DOHH2 (cell line): ENCODE data around the gene SEPTIN1.
"Not testable (repeated sequence)": the region's sequence is repeated elsewhere in the genome, so short reads cannot be mapped to it uniquely, and the experiment has no call there.

Experiments used
- H3F3A ChIP-seq: fragments of 200-600 bp; sonication (generic), shearing (Covaris generic); 2 replicates; pipeline ENCODE4 v1.6.0; 2016; ENCODE audit warnings: antibody characterized with exemption, mild to moderate bottlenecking; ENCODE audit not compliant: control insufficient read depth, insufficient read depth
- H3K27ac ChIP-seq: fragments of 200-600 bp; sonication (generic); 2 replicates; pipeline ENCODE4 v1.5.1; 2014; ENCODE audit warnings: low read depth, mild to moderate bottlenecking, low read length, moderate library complexity
- H3K27me3 ChIP-seq: fragments of 200-600 bp; sonication (generic); 2 replicates; pipeline ENCODE4 v1.6.1; 2014; ENCODE audit warnings: mild to moderate bottlenecking, low read length, mixed read lengths; ENCODE audit not compliant: control insufficient read depth
- H3K36me3 ChIP-seq: fragments of 200-600 bp; sonication (generic); 2 replicates; pipeline ENCODE4 v1.6.1; 2014; ENCODE audit warnings: mild to moderate bottlenecking, low read length, moderate library complexity, mixed read lengths; ENCODE audit not compliant: control insufficient read depth
- H3K4me1 ChIP-seq: fragments of 200-600 bp; sonication (generic); 2 replicates; pipeline ENCODE4 v1.6.1; 2014; ENCODE audit warnings: mild to moderate bottlenecking, low read length, mixed read lengths; ENCODE audit not compliant: control insufficient read depth
- H3K4me2 ChIP-seq: fragments of 200-600 bp; sonication (generic); 2 replicates; pipeline ENCODE4 v1.6.0; 2014; ENCODE audit warnings: mild to moderate bottlenecking, low read length, moderate library complexity
- H3K4me3 ChIP-seq: fragments of 200-600 bp; sonication (generic); 2 replicates; pipeline ENCODE4 v1.5.1; 2014; ENCODE audit warnings: mild to moderate bottlenecking, low read length, mixed read lengths
- H3K79me2 ChIP-seq: fragments of 200-600 bp; sonication (generic); 2 replicates; pipeline ENCODE4 v1.6.1; 2014; ENCODE audit warnings: mild to moderate bottlenecking, low read length, mixed read lengths; ENCODE audit not compliant: control insufficient read depth
- H3K9me2 ChIP-seq: fragments of 200-600 bp; sonication (generic); replicated peaks from 2 replicates; pipeline ENCODE4 v1.6.1; 2014; ENCODE audit warnings: mild to moderate bottlenecking, low read length, mixed read lengths; ENCODE audit not compliant: control insufficient read depth
- H3K9me3 ChIP-seq: fragments of 200-600 bp; sonication (generic); 2 replicates; pipeline ENCODE4 v1.6.1; 2014; ENCODE audit warnings: antibody characterized with exemption, low read length, mixed read lengths; ENCODE audit not compliant: control insufficient read depth, insufficient read depth
- H4K20me1 ChIP-seq: fragments of 200-600 bp; sonication (generic); 2 replicates; pipeline ENCODE4 v1.6.0; 2014; ENCODE audit warnings: low read depth, mild to moderate bottlenecking, antibody characterized with exemption, low read length, moderate library complexity; ENCODE audit not compliant: control insufficient read depth, insufficient read depth
- EZH2phosphoT487 ChIP-seq: fragments of 200-600 bp; sonication (generic); IDR thresholded peaks from 2 replicates; pipeline ENCODE4 v1.6.1; 2017; ENCODE audit warnings: borderline replicate concordance, mild to moderate bottlenecking, antibody characterized with exemption, low read length, moderate library complexity, mixed read lengths
- TF ChIP-seq, protein P1 (sequence below): fragments of 200-600 bp; sonication (generic); IDR thresholded peaks from one replicate; pipeline ENCODE4 v1.5.1; 2014; ENCODE audit warnings: antibody characterized with exemption, mild to moderate bottlenecking, low read depth, low read length; ENCODE audit not compliant: poor library complexity, severe bottlenecking

SEPTIN1 gene

DNA sequence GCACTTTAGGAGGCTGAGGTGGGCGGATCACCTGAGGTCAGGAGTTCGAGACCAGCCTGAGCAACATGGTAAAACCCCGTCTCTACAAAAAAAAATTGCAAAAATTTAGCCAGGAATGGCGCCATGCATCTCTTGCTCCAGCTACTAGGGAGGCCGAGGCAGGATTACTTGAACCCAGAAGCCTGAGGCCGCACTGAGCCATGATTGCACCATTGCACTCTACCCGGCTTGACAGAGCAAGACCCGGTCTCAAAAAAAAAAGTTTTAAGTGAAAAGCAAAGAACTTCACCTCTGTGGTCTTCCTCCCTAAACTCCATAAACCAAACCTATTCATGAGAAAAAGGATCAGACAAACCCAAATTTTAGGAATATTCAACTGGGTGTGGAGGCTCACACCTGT is 34.2 kb downstream of the SEPTIN1 start:
- H3K4me1 ChIP-seq = peaks cover 72% of the 10 kb centered on the region
- H3K9me3 ChIP-seq = no peaks in the 10 kb centered on the region
- no peaks in the 10 kb centered on the region for H4K20me1 ChIP-seq
- peaks cover 38% of the 10 kb centered on the region for H3F3A ChIP-seq
- peak overlapping the region; percentile 18 for H3K27ac ChIP-seq
- no peak overlapping the region for H3K4me3 ChIP-seq
- H3K27me3 ChIP-seq = no peaks in the 10 kb centered on the region
- peaks cover 46% of the 10 kb centered on the region for H3K36me3 ChIP-seq
- no peak overlapping the region for H3K4me2 ChIP-seq
- no peak for TF ChIP-seq EZH2phosphoT487
- TF ChIP-seq, protein P1, sequence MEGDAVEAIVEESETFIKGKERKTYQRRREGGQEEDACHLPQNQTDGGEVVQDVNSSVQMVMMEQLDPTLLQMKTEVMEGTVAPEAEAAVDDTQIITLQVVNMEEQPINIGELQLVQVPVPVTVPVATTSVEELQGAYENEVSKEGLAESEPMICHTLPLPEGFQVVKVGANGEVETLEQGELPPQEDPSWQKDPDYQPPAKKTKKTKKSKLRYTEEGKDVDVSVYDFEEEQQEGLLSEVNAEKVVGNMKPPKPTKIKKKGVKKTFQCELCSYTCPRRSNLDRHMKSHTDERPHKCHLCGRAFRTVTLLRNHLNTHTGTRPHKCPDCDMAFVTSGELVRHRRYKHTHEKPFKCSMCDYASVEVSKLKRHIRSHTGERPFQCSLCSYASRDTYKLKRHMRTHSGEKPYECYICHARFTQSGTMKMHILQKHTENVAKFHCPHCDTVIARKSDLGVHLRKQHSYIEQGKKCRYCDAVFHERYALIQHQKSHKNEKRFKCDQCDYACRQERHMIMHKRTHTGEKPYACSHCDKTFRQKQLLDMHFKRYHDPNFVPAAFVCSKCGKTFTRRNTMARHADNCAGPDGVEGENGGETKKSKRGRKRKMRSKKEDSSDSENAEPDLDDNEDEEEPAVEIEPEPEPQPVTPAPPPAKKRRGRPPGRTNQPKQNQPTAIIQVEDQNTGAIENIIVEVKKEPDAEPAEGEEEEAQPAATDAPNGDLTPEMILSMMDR = no peak
- H3K9me2 ChIP-seq = no peaks in the 10 kb centered on the region
- peaks cover 29% of the 10 kb centered on the region for H3K79me2 ChIP-seq

DNA sequence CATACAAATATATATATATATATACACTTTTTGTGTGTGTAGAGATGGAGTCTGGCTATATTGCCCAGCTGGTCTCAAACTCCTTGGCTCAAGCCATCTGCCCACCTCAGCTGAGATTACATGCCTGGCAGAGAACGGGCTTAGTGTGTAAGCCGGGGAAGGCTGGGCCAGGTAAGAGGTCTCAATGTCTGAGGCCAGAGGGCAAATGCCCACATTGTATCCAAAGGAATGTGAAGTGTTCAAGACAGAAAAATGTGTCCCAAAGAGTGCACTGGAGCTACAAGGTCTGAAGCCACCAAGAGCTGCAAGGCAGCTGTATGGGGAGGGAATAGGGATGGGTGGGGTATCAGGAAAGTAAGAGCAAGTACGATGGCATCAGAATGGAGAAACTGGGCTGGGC is 36.1 kb downstream of the SEPTIN1 start:
- Histone ChIP-seq H3K27ac (no peak overlapping the region), H3K27me3 (no peaks in the 10 kb centered on the region), H3K9me3 (no peaks in the 10 kb centered on the region), H3K9me2 (no peaks in the 10 kb centered on the region), H3K79me2 (peaks cover 24% of the 10 kb centered on the region), H4K20me1 (no peaks in the 10 kb centered on the region), H3K36me3 (peaks cover 27% of the 10 kb centered on the region), H3K4me2 (no peak overlapping the region), H3K4me1 (peaks cover 71% of the 10 kb centered on the region), H3F3A (peaks cover 33% of the 10 kb centered on the region), H3K4me3 (no peak overlapping the region)
- TF ChIP-seq, protein P1 = no peak
- no peak for TF ChIP-seq EZH2phosphoT487

DNA sequence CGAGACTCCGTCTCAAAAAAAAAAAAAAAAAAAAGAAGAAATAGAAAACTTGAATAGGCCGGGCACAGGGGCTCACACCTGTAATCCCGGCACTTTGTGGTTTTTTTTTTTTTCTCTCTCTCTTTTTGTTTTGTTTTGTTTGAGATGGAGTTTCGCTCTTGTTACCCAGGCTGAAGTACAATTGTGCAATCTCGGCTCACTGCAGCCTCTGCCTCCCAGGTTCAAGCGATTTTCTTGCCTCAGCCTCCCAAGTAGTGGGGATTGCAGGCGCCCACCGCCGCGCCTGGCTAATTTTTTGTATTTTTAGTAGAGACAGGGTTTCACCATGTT is 38.9 kb downstream of the SEPTIN1 start:
- H3K36me3 ChIP-seq = not testable (repeated sequence)
- H3K4me2 ChIP-seq = peak overlapping the region; percentile 80
- H3K4me1 ChIP-seq = peaks cover 46% of the 10 kb centered on the region

DNA sequence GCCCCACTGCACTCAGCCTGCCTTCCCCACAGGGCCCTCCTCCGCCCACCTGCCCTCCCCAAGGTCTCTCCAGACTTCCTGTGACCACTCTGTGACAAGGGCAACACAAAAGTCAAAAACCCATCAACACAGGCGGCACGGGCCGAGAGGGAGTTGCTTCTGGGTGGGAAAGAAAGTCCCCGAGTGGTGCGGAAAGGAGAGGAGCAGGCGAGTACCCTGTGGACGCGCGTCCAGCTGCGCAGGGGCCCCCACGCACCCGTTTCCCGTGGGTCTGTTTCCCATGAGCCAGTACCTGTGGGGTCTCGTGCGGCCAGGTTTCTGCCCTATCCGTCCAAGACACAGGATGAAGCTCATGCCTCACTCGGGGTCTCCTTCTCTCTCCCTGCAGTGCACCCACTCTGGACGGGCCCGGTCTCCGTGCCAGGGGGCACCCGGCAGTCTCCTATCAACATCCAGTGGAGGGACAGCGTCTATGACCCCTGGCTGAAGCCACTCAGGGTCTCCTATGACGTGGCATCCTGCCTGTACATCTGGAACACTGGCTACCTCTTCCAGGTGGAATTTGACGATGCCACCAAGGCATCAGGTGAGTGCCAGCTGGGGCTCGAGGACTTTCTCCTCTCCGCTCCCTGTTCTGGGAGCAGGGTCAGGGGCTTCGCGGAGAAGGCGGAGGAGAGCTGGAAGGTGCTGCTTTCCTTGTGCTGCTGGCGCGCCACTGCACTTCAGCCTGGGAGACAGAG is 39.4 kb downstream of the SEPTIN1 start:
- H3K27ac ChIP-seq = peak overlapping the region; percentile 69
- no peaks in the 10 kb centered on the region for H3K9me3 ChIP-seq
- H3K79me2 ChIP-seq = peaks cover 20% of the 10 kb centered on the region
- peak overlapping the region; percentile 72 for H3K4me3 ChIP-seq
- peak overlapping the region; percentile 80 for H3K4me2 ChIP-seq
- peaks cover 9% of the 10 kb centered on the region for H3F3A ChIP-seq
- TF ChIP-seq EZH2phosphoT487 = no peak
- TF ChIP-seq, protein P1 = no peak
- no peaks in the 10 kb centered on the region for H4K20me1 ChIP-seq
- no peaks in the 10 kb centered on the region for H3K9me2 ChIP-seq
- H3K36me3 ChIP-seq = peaks cover 7% of the 10 kb centered on the region
- no peaks in the 10 kb centered on the region for H3K27me3 ChIP-seq
- peaks cover 42% of the 10 kb centered on the region for H3K4me1 ChIP-seq

More for the DNA sequence above, 38.9 kb downstream of the SEPTIN1 start:
- H3K9me3 ChIP-seq, H3K27me3 ChIP-seq, H3F3A ChIP-seq, H3K9me2 ChIP-seq, H4K20me1 ChIP-seq: not testable (repeated sequence)
- Histone ChIP-seq H3K27ac (peak overlapping the region; percentile 69), H3K79me2 (peaks cover 24% of the 10 kb centered on the region), H3K4me3 (peak overlapping the region; percentile 72)
